OCI-LY3 (cell line): ENCODE measurements around the gene P2RY11.

Source experiments
- CTCF ChIP-seq: fragments of 200-600, 300-600 bp; sonication (generic); IDR thresholded peaks from 2 replicates; pipeline ENCODE4 v1.5.1; 2014; ENCODE audit warnings: antibody characterized with exemption, low read length, low read depth
- EZH2phosphoT487 ChIP-seq: fragments of 200-600 bp; shearing (Covaris generic); IDR thresholded peaks from 2 replicates; pipeline ENCODE4 v1.6.1; 2018; ENCODE audit warnings: antibody characterized with exemption, mixed run types, low read depth

DNA sequence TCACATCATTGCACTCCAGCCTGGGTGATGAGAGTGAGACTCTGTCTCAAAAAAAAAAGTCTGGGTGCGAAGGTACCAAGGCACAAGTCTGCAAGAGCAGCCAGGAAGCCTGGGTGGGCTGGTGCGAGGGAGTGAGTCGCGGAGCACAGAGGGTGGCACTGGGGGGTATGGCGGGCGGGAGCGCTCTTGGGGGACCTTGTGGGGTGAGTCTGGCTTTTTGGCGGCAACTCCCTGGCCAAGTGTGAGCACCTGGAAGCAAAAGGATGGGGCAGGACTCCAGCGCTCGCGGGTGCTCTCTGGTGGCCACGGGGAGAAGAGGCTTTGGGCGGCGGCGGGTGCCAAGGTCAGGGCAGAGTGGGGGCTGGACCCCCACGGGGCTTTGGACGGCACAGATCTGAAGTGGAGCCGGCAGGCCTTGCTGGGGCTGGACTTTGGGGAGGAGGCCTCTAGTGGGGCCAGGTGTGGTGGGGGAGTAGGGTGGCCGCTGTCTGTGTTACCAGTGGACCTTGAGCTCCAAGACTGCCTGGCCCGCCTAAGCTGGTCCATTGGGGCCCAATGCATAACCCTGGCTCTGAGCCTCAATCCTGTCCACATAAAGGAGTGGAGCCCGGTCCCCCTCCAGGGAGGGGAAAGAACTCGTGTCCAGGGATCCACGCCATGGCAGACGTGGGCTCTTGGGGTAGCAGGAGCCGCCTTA is 1.6 kb downstream of the P2RY11 start:
- peak; percentile 85 for TF ChIP-seq CTCF
- TF ChIP-seq EZH2phosphoT487 = no peak
